K562 (cell line): ENCODE measurements around the gene MMP24. TPM values are rescaled to one million over a fixed set of nuclear protein-coding genes. Genes with fewer than 3 reads are reported as not detected.

Source experiments
- ATAC-seq: fragments of 200-7000 bp; cut with Tn5 transposase; 3 replicates; pipeline ENCODE4 v1.9.1; 2020; ENCODE audit warnings: moderate library complexity
- BruUV-seq: library from RNA; stranded (reverse); fragments of 400-500 nt; replicated peaks from 2 replicates; lab custom pipeline; 2021; lab: Mats Ljungman, UMichigan
- CTCF ChIA-PET: fragments of 300-600 bp; formaldehyde crosslinking; extraction: SDS; loops from one replicate; lab custom pipeline; 2021; ENCODE audit warnings: low intra/inter-chr PET ratio; lab: Yijun Ruan, JAX
- POLR2A ChIA-PET: fragments of 300-600, 350-650 bp; sonication (Branson Sonifier 250); formaldehyde crosslinking; extraction: SDS; loops from one replicate; lab custom pipeline; 2021; ENCODE audit warnings: antibody characterized with exemption, inconsistent platforms; lab: Yijun Ruan, JAX
- DNase-seq, 4 experiments: peaks; one replicate each; pipeline versions ENCODE4 v3.0.0 to v3.0.0-alpha.2; 2011 to 2018; ENCODE audit warnings: low spot score in 3 of 4, mixed read lengths in 3 of 4; ENCODE audit errors: extremely low read depth in 1 of 4
- FAIRE-seq: peaks from 2 replicates; lab custom pipeline; 2011; peaks lifted over from hg19 to GRCh38; lab: Jason Lieb, UNC
- H2AFZ ChIP-seq: 2 replicates; pipeline ENCODE4 v1.6.0; 2011; ENCODE audit warnings: low read depth, low read length, control low read depth, inconsistent platforms
- H3K27ac ChIP-seq: fragments of 200-600 bp; 3 replicates; pipeline ENCODE4 v1.8.0; 2011; ENCODE audit warnings: low read depth, mild to moderate bottlenecking, control low read depth, inconsistent platforms, low read length, moderate library complexity, mixed read lengths; ENCODE audit errors: extremely low read depth
- H3K27me3 ChIP-seq, 2 experiments: fragments of 300-600 bp in 1 of 2; 2 replicates in 1 of 2; 3 replicates in 1 of 2; pipeline versions ENCODE4 v1.6.0 to v1.8.0; 2011; ENCODE audit warnings: inconsistent platforms in 2 of 2, low read length in 2 of 2, mild to moderate bottlenecking in 1 of 2, mixed read lengths in 1 of 2, moderate library complexity in 1 of 2; ENCODE audit not compliant: control insufficient read depth in 2 of 2, insufficient read depth in 2 of 2
- H3K36me3 ChIP-seq: fragments of 300-600 bp; 3 replicates; pipeline ENCODE4 v1.8.0; 2011; ENCODE audit warnings: mild to moderate bottlenecking, low read length, inconsistent platforms; ENCODE audit not compliant: control insufficient read depth, insufficient read depth
- H3K4me1 ChIP-seq, 2 experiments: fragments of 200-600 bp in 1 of 2; replicated peaks in 1 of 2; 2 replicates in 1 of 2; 3 replicates in 1 of 2; pipeline versions ENCODE4 v1.5.1 to v1.8.0; 2011; ENCODE audit warnings: inconsistent platforms in 2 of 2, low read length in 2 of 2, mild to moderate bottlenecking in 1 of 2, mixed read lengths in 1 of 2, moderate library complexity in 1 of 2; ENCODE audit not compliant: control insufficient read depth in 2 of 2, insufficient read depth in 2 of 2
- H3K4me2 ChIP-seq: 2 replicates; pipeline ENCODE4 v1.6.1; 2011; ENCODE audit warnings: low read length, control low read depth, inconsistent platforms, mixed read lengths; ENCODE audit not compliant: insufficient read depth
- H3K4me3 ChIP-seq: fragments of 200-600 bp; sonication (generic), shearing (Covaris generic); 2 replicates; pipeline ENCODE4 v1.5.1; 2016; ENCODE audit warnings: control low read depth, inconsistent platforms
- H3K79me2 ChIP-seq: fragments of 200-600 bp; 3 replicates; pipeline ENCODE4 v1.8.0; 2011; ENCODE audit warnings: low read length, inconsistent platforms; ENCODE audit not compliant: control insufficient read depth, insufficient read depth
- H3K9ac ChIP-seq, 2 experiments: 2 replicates each; pipeline versions ENCODE4 v1.6.0 to v1.6.1; 2011; ENCODE audit warnings: low read depth in 2 of 2, low read length in 2 of 2, control low read depth in 1 of 2, inconsistent platforms in 1 of 2, mild to moderate bottlenecking in 1 of 2, mixed read lengths in 1 of 2; ENCODE audit not compliant: insufficient read depth in 1 of 2
- H3K9me1 ChIP-seq: one replicate; pipeline ENCODE4 v1.6.0; 2011; ENCODE audit warnings: inconsistent platforms, mild to moderate bottlenecking, low read length, moderate library complexity; ENCODE audit not compliant: control insufficient read depth, insufficient read depth
- H3K9me3 ChIP-seq: replicated peaks from 2 replicates; pipeline ENCODE4 v1.5.1; 2011; ENCODE audit warnings: low read depth, low read length, inconsistent platforms; ENCODE audit not compliant: control insufficient read depth, insufficient read depth
- H4K20me1 ChIP-seq: replicated peaks from 2 replicates; pipeline ENCODE4 v1.6.1; 2011; ENCODE audit warnings: low read length, inconsistent platforms, mixed read lengths; ENCODE audit not compliant: control insufficient read depth, insufficient read depth
- BDP1 ChIP-seq: IDR thresholded peaks from 3 replicates; pipeline ENCODE4 v1.6.1; 2011; ENCODE audit not compliant: insufficient read length, insufficient read depth
- E2F3 ChIP-seq: fragments of 250-450 bp; sonication (Bioruptor Pico); IDR thresholded peaks from 2 replicates; pipeline ENCODE4 v1.4.0; 2020; ENCODE audit warnings: mild to moderate bottlenecking
- ELF1 ChIP-seq: fragments of 200-800 bp; sonication (Bioruptor generic); IDR thresholded peaks from 2 replicates; pipeline ENCODE4 v1.6.1; 2016; ENCODE audit warnings: missing genetic modification characterization, missing compliant biosample characterization
- MAZ ChIP-seq, 2 experiments: fragments of 450-650 bp in 1 of 2; sonication (generic) in 1 of 2; formaldehyde crosslinking; IDR thresholded peaks in 1 of 2; conservative IDR thresholded peaks in 1 of 2; 2 replicates each; pipeline versions ENCODE4 v1.4.0 to v1.5.0; 2020; ENCODE audit warnings: mild to moderate bottlenecking in 1 of 2, missing genetic modification reagents in 1 of 2
- RFX7 ChIP-seq: fragments of 250-450 bp; sonication (Bioruptor Pico); IDR thresholded peaks from 2 replicates; pipeline ENCODE4 v1.5.1; 2021; ENCODE audit warnings: mild to moderate bottlenecking
- ZHX1 ChIP-seq: fragments of 150-350 bp; conservative IDR thresholded peaks from 2 replicates; pipeline ENCODE4 v1.6.1; 2014; ENCODE audit warnings: low read length
- ZNF174 ChIP-seq: fragments of 250-450 bp; sonication (Bioruptor Pico); IDR thresholded peaks from 2 replicates; pipeline ENCODE4 v1.4.0; 2020; ENCODE audit warnings: mild to moderate bottlenecking
- ZNF79 ChIP-seq: fragments of 250-450 bp; sonication (Bioruptor Pico); IDR thresholded peaks from 2 replicates; pipeline ENCODE4 v1.4.0; 2020; ENCODE audit warnings: low read depth, mild to moderate bottlenecking, moderate library complexity
- WGBS: fragments of 100-300 bp; shearing (Covaris generic); methylation state at CpG from one replicate; pipeline ENCODE4 v1.1.6; 2016; ENCODE audit warnings: low coverage, mixed read lengths; ENCODE audit not compliant: insufficient coverage; ENCODE audit errors: missing lambda C conversion rate; 5-methylcytosine and 5-hydroxymethylcytosine counted together
- in situ Hi-C: fragments of 300-500 bp; cut with MboI; formaldehyde crosslinking; loops from 4 replicates; pipeline ENCODE4 v1.15.0; 2018; ENCODE audit warnings: inconsistent platforms, mixed read lengths
- intact Hi-C: fragments of 100-400 bp; cut with micrococcal nuclease; formaldehyde crosslinking; loops from 2 replicates; pipeline ENCODE4 v1.14.2; 2022
- polyA plus RNA-seq, 8 experiments: library from polyadenylated mRNA; depleted of rRNA in 4 of 8; stranded (reverse) in 5 of 8; unstranded in 3 of 8; fragments of >200 nt; fragmentation: Nextera tagmentation in 2 of 8; fragmentation: Illumina TruSeq in 1 of 8; extraction: Ambion mirVana in 2 of 8; extraction: Trizol in 1 of 8; gene quantifications; 2 replicates each; pipeline versions ENCODE4 v1.2.1 to v1.2.3, GENCODE V29; 2011 to 2014; ENCODE audit warnings: inconsistent platforms in 1 of 8, missing spikeins in 1 of 8
- total RNA-seq, 7 experiments: library from RNA; depleted of rRNA in 6 of 7; stranded (reverse); fragments of >200 nt in 6 of 7; fragmentation: Illumina TruSeq in 2 of 7; extraction: Trizol in 2 of 7; gene quantifications; 2 replicates each; pipeline versions ENCODE4 v1.2.1 to v1.2.3, GENCODE V29; 2011 to 2021; ENCODE audit warnings: low replicate concordance in 1 of 7

The MMP24 gene
- total and polyA plus RNA-seq, 9 of the 15 experiments (the other 6 are each of a cell fraction or from before 2014, with no cell fraction given) = 0.03 to 0.07 (median 0.03) TPM; not detected in 6

GRCh38 chr20:35190556-35190955 lies 35.9 kb upstream of the MMP24 start:
- POLR2A ChIA-PET = no interaction called here
- intact Hi-C loops (no loop called here), in situ Hi-C loops (loop anchor here (5.0 kb wide), 1 partner anchor 43 kb away; the partner anchor contains the start of gene EDEM2)
- Histone ChIP-seq H3K4me3 (no peak overlapping the region), H3K27me3 (no peaks in the 10 kb centered on the region), H3K9me3 (peaks cover 2% of the 10 kb centered on the region; the same call in 1 of the 2 replicates), H2AFZ (no peak overlapping the region), H3K9ac (no peak overlapping the region), H4K20me1 (no peaks in the 10 kb centered on the region), H3K79me2 (no peaks in the 10 kb centered on the region), H3K9me1 (no peaks in the 10 kb centered on the region), H3K36me3 (no peaks in the 10 kb centered on the region), H3K4me1 (peaks cover 22 to 33% of the 10 kb centered on the region in 2 experiments), H3K27ac (no peak overlapping the region), H3K4me2 (no peak overlapping the region)
- BruUV-seq = no TSS peak
- WGBS = 96% methylated on average over 6 of the region's 6 CpGs
- TF ChIP-seq ELF1 (tag) (no peak), ZHX1 (no peak), E2F3 (CRISPR knock-in tag) (no peak), BDP1 (no peak), ZNF174 (CRISPR knock-in tag) (no peak), ZNF79 (CRISPR knock-in tag) (no peak), RFX7 (CRISPR knock-in tag) (no peak), MAZ (CRISPR knock-in tag; conservative IDR thresholded peaks at IDR 0.05 in 1 of 2, IDR thresholded peaks at IDR 0.05 in 1 of 2) (no peak)
- FAIRE-seq (no peak), DNase-seq (no peak), ATAC-seq (no peak)
- CTCF ChIA-PET = no interaction called here
